Measurements from ENCODE around the gene NR0B2.
"Not testable (repeated sequence)": the region's sequence is repeated elsewhere in the genome, so short reads cannot be mapped to it uniquely, and the experiment has no call there.

Gene NR0B2

DNA sequence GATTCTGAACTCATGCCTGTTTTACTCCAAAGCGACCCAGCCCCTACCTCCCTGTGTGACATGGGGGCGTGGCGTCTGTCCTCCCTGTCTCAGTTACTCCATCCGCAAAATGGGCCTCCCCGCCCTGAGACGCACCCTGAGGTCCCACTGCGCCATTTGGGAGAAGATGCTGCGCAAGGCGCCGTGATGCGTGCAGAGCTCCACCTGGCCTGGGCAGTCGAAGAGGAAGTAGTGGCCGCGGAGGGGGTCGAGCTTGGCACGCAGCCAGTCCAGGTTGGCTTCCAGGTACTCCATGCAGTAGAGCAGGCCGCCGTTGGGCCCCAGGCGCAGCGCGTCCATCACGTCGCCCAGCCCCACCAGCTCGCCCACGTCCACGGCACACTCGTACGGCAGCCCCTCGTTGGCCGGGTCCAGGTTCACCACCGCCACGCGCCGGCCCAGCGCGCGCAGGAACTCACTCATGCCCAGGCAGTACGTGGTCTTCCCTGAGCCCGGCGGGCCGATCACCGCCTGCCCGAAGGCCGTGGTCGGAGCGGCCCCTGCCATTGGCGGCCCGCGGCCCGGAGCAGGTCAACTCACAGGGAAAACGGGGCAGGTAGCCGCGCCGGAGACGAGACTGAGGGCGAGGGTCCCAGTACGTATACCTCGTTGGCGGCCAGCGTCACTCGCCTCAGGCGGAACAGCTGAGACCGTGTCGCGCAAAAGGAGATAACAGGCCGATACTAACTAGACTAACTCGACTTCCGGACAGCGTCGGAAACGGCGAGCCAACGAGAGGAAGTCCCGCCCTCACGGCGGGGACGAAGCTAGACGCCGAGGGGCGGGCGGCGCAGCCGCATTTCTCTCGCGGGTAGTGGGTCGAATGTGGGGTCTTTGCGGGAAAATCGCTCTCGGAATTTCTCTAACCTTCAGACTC is 24.0 kb downstream of the NR0B2 start, which contains the start of gene GPN2:
TSS of gene GPN2 (minus strand) at position 733 of the 916 bp plus-strand sequence. CDS start at position 546, 187 bp downstream.
- DNase-seq (ENCODE audit: low read depth in 2 of 2): peak; percentile 53 to 54

DNA sequence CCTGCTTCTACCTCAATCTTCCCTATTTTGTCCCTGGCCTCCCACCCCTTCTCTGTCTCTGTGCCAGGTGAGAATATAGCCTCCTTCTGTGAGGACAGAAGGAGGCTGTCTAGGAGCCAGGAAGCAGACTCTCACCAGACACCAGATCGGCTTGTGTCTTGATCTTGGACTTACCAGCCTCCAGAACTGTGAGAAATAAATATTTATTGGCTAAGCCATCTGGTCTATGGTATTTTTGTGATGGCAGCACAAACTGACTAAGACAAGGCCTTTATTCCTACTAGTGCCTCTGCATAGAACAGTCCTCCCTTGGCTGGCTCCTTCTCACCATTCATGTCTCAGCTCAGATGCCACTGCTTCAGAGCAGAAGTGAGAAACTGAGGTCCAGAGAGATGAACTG is 25.5 kb downstream of the NR0B2 start:
- DNase-seq (ENCODE audit: low read depth in 2 of 2): no peak

- DNase-seq (ENCODE audit: low read depth in 2 of 2): no peak
Observed at GRCh38 chr1:26887125-26887524, 26.6 kb downstream of the NR0B2 start.

- no peak for DNase-seq (ENCODE audit: low read depth in 2 of 2)
Observed at GRCh38 chr1:26882696-26883463, 30.9 kb downstream of the NR0B2 start.

DNA sequence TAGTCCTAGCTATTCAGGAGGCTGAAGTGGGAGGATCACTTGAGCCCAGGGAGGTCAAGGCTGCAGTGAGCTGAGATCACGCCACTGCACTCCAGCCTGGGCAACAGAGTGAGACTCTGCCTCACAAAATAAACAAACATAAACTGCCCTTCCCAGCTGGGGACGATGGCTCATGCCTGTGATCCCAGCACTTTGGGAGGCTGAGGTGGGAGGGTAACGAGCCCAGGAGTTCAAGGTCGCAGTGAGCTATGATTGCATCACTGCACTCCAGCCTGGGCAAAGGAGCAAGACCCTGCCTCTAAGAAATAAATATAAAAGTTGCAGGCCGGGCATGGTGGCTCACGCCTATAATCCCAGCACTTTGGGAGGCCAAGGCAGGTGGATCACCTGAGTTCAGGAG is 32.2 kb downstream of the NR0B2 start:
- not testable (repeated sequence) for DNase-seq (ENCODE audit: low read depth in 2 of 2)

DNA sequence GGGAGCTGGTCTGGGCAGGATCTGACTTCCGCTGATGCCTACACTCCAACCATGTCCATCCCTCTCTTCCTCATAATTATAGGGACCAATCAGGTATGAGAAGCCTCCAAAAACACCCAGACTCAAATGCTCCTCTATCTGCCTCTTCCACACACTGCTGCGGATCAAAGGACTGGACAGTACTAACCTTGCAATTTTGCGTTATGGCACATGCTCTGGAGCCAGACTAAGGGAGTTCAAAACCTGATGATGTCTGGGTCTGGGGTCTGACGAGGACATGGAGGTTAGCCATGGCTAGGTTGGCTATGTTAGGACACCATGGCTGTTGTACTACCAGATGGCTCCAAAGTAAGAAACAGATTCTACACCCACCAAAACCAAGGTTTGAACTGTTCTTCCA is 34.0 kb downstream of the NR0B2 start:
- DNase-seq (ENCODE audit: low read depth in 2 of 2): no peak

DNA sequence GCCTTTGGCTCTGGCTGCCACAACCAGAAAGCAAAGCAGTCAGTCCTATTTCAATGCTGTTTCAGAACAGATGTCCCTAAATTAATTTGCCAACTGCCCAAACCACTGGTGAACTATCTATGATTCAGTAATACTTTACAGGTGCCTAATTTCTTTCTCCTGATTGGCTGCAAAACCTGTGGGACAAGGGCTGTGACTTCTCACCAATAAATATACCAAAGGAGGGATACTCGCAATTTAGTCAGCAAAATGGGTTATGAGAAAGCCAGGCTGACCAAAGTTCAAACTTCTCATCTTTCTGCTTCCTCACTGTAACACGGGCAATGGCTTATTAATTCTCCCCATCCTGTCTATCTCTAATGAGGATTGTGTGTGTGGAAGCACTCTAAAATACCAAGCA is 36.4 kb downstream of the NR0B2 start:
- DNase-seq (ENCODE audit: low read depth in 2 of 2): no peak

DNA sequence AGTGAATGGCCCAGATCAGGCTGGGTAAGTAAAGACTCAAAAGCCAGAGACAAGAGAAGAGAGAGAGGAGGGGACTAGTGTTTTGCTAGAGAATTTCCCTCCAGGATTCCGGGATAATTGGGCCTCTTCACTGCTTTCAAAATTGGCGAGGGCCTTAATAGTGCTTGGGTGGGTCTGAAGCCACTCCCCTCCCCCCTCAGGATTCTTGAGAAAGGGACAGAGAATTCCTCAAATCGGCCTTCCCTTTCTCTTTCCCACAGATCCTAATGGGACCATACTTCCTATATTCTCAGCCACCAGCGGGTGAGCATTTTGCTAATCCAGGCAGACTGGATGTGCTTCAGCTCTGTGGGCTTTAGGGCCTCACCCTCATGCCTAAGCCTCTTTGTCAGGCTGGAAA is 38.9 kb downstream of the NR0B2 start:
- DNase-seq (ENCODE audit: low read depth in 2 of 2): no peak

- DNase-seq (ENCODE audit: low read depth in 2 of 2): not testable (repeated sequence)
Observed at GRCh38 chr1:26873097-26873496, 40.7 kb downstream of the NR0B2 start.

DNA sequence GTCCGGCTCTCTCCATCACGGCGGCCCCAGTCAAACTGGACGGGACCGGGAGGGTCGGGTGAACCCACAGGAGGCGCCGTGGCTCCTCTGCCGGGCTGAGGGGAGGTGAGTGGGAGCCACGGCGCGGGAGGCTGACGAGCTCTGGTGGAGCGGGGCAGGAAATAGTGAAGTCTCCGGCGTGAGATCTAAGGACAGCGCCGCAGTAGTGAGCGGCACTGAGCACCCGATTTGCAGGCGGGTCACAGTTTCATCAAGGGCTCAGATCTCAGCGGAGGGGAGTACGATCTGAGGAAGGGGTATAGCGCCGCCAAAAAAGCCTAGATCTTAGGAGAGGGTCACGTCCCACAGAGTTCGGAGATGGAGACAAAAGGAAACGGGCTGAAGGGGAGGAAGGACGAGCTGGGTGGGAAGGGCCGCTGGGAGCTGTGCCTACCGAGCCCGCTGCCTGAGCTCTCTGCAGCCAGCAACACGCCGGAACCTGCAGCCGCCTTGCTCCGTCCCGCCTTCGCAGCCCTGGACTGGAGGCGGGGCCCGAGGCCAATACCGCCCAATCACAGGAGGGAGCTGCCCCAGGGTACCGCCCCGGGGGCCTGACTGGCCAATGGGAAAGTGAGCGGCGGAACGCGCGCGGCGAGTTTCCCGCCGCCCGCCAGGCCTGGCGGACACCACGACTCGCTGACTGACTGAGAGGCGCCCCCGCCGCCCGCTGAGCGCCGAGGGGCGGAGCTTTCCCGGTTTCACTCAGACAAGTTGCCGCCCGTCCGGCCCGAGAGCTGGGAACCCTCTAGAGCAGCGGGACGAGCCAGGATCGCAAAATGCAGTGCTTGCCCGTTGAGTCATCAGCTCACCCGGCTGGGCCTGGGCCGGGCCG is 48.9 kb downstream of the NR0B2 start:
- DNase-seq (ENCODE audit: low read depth in 2 of 2): peak; percentile 83 to 89

DNA sequence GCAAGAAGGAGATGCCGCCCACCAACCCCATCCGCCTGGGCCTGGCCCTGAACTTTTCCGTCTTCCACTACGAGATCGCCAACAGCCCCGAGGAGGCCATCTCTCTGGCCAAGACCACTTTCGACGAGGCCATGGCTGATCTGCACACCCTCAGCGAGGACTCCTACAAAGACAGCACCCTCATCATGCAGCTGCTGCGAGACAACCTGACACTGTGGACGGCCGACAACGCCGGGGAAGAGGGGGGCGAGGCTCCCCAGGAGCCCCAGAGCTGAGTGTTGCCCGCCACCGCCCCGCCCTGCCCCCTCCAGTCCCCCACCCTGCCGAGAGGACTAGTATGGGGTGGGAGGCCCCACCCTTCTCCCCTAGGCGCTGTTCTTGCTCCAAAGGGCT is 50.1 kb downstream of the NR0B2 start:
- DNase-seq (ENCODE audit: low read depth in 2 of 2): no peak

- peak in 1 of 2 donors; percentile 13 for DNase-seq (ENCODE audit: low read depth in 2 of 2)
Observed at GRCh38 chr1:26862781-26863684, 50.7 kb downstream of the NR0B2 start, which contains the start of gene SFN. Gene SFN, plus strand, starts transcription at chr1:26863149. Its CDS starts 64 bp downstream, at chr1:26863213.

GRCh38 chr1:26861889-26862378 is 51.8 kb downstream of the NR0B2 start:
- DNase-seq (ENCODE audit: low read depth in 2 of 2): no peak

All from stimulated activated CD8-positive, alpha-beta memory T cell treated with anti-CD3 and anti-CD28 coated beads, Interleukin-15, amount 100 ng/mL, for 4 hours (primary cell).